ENCODE measurements around the gene SPRY4. TPM values are rescaled to one million over a fixed set of nuclear protein-coding genes. Genes with fewer than 3 reads are reported as not detected.
A peak's percentile ranks its signal among the peaks of the same experiment; 100 is the strongest.
"Not testable (repeated sequence)": the region's sequence is repeated elsewhere in the genome, so short reads cannot be mapped to it uniquely, and the experiment has no call there.

The SPRY4 gene
- total and polyA plus RNA-seq, 2 experiments from 2014 or later: 8.5 to 12.8 TPM

GRCh38 chr5:142363619-142363963, 38.8 kb upstream of the SPRY4 start:
- 91 to 97% methylated on average over 5 of the region's 5 CpGs for WGBS, 2 experiments (ENCODE audit: low coverage in 1 of 2, low lambda C conversion rate in 2 of 2, missing lambda C conversion rate in 2 of 2)

GRCh38 chr5:142362193-142362592, 37.4 kb upstream of the SPRY4 start:
- H2AFZ ChIP-seq; H3K36me3 ChIP-seq (ENCODE audit: low read depth); H3K79me2 ChIP-seq (ENCODE audit: insufficient read depth); H3K9ac ChIP-seq; in situ Hi-C loops (cut with MboI); H4K20me1 ChIP-seq (ENCODE audit: insufficient read depth); H3K9me3 ChIP-seq (ENCODE audit: low read depth); H3K27ac ChIP-seq; H3K4me3 ChIP-seq; H3K9me2 ChIP-seq (ENCODE audit: insufficient read depth); H3K27me3 ChIP-seq (replicated peaks; ENCODE audit: insufficient read depth); DNase-seq: not testable (repeated sequence)
- peaks cover 22% of the 10 kb centered on the region for H3K4me1 ChIP-seq (ENCODE audit: insufficient read depth)
- H3K4me2 ChIP-seq (ENCODE audit: unreplicated experiment): peak overlapping the region; percentile 38
- peaks cover 16% of the 10 kb centered on the region; the same call in 1 of the 2 replicates for H3F3A ChIP-seq (ENCODE audit: insufficient read depth)
- 90 to 94% methylated on average over 11 of the region's 11 CpGs for WGBS, 2 experiments (ENCODE audit: low coverage in 1 of 2, low lambda C conversion rate in 2 of 2, missing lambda C conversion rate in 2 of 2)

More at GRCh38 chr5:142363619-142363963, 38.8 kb upstream of the SPRY4 start:
- Histone ChIP-seq H2AFZ (no peak overlapping the region), H3K4me3 (no peak overlapping the region), H3K4me2 (ENCODE audit: unreplicated experiment) (no peak overlapping the region), H3K9me3 (ENCODE audit: low read depth) (no peaks in the 10 kb centered on the region), H3K36me3 (ENCODE audit: low read depth) (no peaks in the 10 kb centered on the region), H3K27ac (no peak overlapping the region), H3F3A (ENCODE audit: insufficient read depth) (peaks cover 8% of the 10 kb centered on the region; the same call in 1 of the 2 replicates), H4K20me1 (ENCODE audit: insufficient read depth) (no peaks in the 10 kb centered on the region), H3K79me2 (ENCODE audit: insufficient read depth) (no peaks in the 10 kb centered on the region), H3K27me3 (replicated peaks; ENCODE audit: insufficient read depth) (no peaks in the 10 kb centered on the region), H3K9ac (no peak overlapping the region), H3K9me2 (ENCODE audit: insufficient read depth) (no peaks in the 10 kb centered on the region), H3K4me1 (ENCODE audit: insufficient read depth) (peaks cover 14% of the 10 kb centered on the region)
- in situ Hi-C loops (cut with MboI): no loop called here
- DNase-seq: no peak
- TF ChIP-seq EZH2phosphoT487 (IDR thresholded peaks at IDR 0.05; ENCODE audit: insufficient read depth, low read depth) (no peak), EZH2 (IDR thresholded peaks at IDR 0.05; ENCODE audit: insufficient read depth, poor library complexity, severe bottlenecking) (no peak)

GRCh38 chr5:142360607-142361120, 35.8 kb upstream of the SPRY4 start:
- no peaks in the 10 kb centered on the region for H3K9me2 ChIP-seq (ENCODE audit: insufficient read depth)
- DNase-seq: peak; percentile 47
- no peak overlapping the region for H2AFZ ChIP-seq
- no peak overlapping the region for H3K9ac ChIP-seq
- no peak overlapping the region for H3K4me2 ChIP-seq (ENCODE audit: unreplicated experiment)
- H3K36me3 ChIP-seq (ENCODE audit: low read depth): no peaks in the 10 kb centered on the region
- H3K9me3 ChIP-seq (ENCODE audit: low read depth): no peaks in the 10 kb centered on the region
- H3K4me1 ChIP-seq (ENCODE audit: insufficient read depth): peaks cover 22% of the 10 kb centered on the region
- H4K20me1 ChIP-seq (ENCODE audit: insufficient read depth): no peaks in the 10 kb centered on the region
- no peak overlapping the region for H3K27ac ChIP-seq
- H3K4me3 ChIP-seq: no peak overlapping the region
- in situ Hi-C loops (cut with MboI): no loop called here
- no peaks in the 10 kb centered on the region for H3K79me2 ChIP-seq (ENCODE audit: insufficient read depth)
- WGBS, 2 experiments (ENCODE audit: low coverage in 1 of 2, low lambda C conversion rate in 2 of 2, missing lambda C conversion rate in 2 of 2): 56 to 58% methylated on average over 12 of the region's 12 CpGs
- no peak for TF ChIP-seq EZH2 (IDR thresholded peaks at IDR 0.05; ENCODE audit: insufficient read depth, poor library complexity, severe bottlenecking)
- no peak for TF ChIP-seq EZH2phosphoT487 (IDR thresholded peaks at IDR 0.05; ENCODE audit: insufficient read depth, low read depth)
- H3F3A ChIP-seq (ENCODE audit: insufficient read depth): peaks cover 26% of the 10 kb centered on the region
- no peaks in the 10 kb centered on the region for H3K27me3 ChIP-seq (replicated peaks; ENCODE audit: insufficient read depth)

- no peak overlapping the region for H3K27ac ChIP-seq
- H3K4me3 ChIP-seq: no peak overlapping the region
- H3K4me1 ChIP-seq (ENCODE audit: insufficient read depth): peaks cover 22% of the 10 kb centered on the region
- H2AFZ ChIP-seq: no peak overlapping the region
- in situ Hi-C loops (cut with MboI): no loop called here
- no peak for DNase-seq
- no peaks in the 10 kb centered on the region for H4K20me1 ChIP-seq (ENCODE audit: insufficient read depth)
- no peak overlapping the region for H3K9ac ChIP-seq
- no peak overlapping the region for H3K4me2 ChIP-seq (ENCODE audit: unreplicated experiment)
- 82 to 100% methylated on average over 1 of the region's 1 CpG for WGBS, 2 experiments (ENCODE audit: low coverage in 1 of 2, low lambda C conversion rate in 2 of 2, missing lambda C conversion rate in 2 of 2)
- H3K36me3 ChIP-seq (ENCODE audit: low read depth): no peaks in the 10 kb centered on the region
- peaks cover 27% of the 10 kb centered on the region for H3F3A ChIP-seq (ENCODE audit: insufficient read depth)
- no peaks in the 10 kb centered on the region for H3K9me2 ChIP-seq (ENCODE audit: insufficient read depth)
- no peaks in the 10 kb centered on the region for H3K9me3 ChIP-seq (ENCODE audit: low read depth)
- TF ChIP-seq EZH2 (IDR thresholded peaks at IDR 0.05; ENCODE audit: insufficient read depth, poor library complexity, severe bottlenecking) (no peak), EZH2phosphoT487 (IDR thresholded peaks at IDR 0.05; ENCODE audit: insufficient read depth, low read depth) (no peak)
- H3K27me3 ChIP-seq (replicated peaks; ENCODE audit: insufficient read depth): no peaks in the 10 kb centered on the region
- H3K79me2 ChIP-seq (ENCODE audit: insufficient read depth): no peaks in the 10 kb centered on the region
These were observed 35.3 kb upstream of the SPRY4 start for GRCh38 chr5:142360051-142360498.

- no peak overlapping the region for H3K4me3 ChIP-seq
- 95% methylated on average over 5 of the region's 5 CpGs for WGBS, 2 experiments (ENCODE audit: low coverage in 1 of 2, low lambda C conversion rate in 2 of 2, missing lambda C conversion rate in 2 of 2)
- DNase-seq: no peak
- H3K79me2 ChIP-seq (ENCODE audit: insufficient read depth): no peaks in the 10 kb centered on the region
- in situ Hi-C loops (cut with MboI): no loop called here
- no peaks in the 10 kb centered on the region for H3K36me3 ChIP-seq (ENCODE audit: low read depth)
- TF ChIP-seq EZH2phosphoT487 (IDR thresholded peaks at IDR 0.05; ENCODE audit: insufficient read depth, low read depth): no peak
- TF ChIP-seq EZH2 (IDR thresholded peaks at IDR 0.05; ENCODE audit: insufficient read depth, poor library complexity, severe bottlenecking): no peak
- H3K4me2 ChIP-seq (ENCODE audit: unreplicated experiment): no peak overlapping the region
- peaks cover 27% of the 10 kb centered on the region for H3F3A ChIP-seq (ENCODE audit: insufficient read depth)
- H3K9me3 ChIP-seq (ENCODE audit: low read depth): no peaks in the 10 kb centered on the region
- H4K20me1 ChIP-seq (ENCODE audit: insufficient read depth): no peaks in the 10 kb centered on the region
- H3K9me2 ChIP-seq (ENCODE audit: insufficient read depth): no peaks in the 10 kb centered on the region
- H3K27ac ChIP-seq: no peak overlapping the region
- H3K27me3 ChIP-seq (replicated peaks; ENCODE audit: insufficient read depth): no peaks in the 10 kb centered on the region
- H2AFZ ChIP-seq: no peak overlapping the region
- peaks cover 22% of the 10 kb centered on the region for H3K4me1 ChIP-seq (ENCODE audit: insufficient read depth)
- no peak overlapping the region for H3K9ac ChIP-seq
These were observed 33.8 kb upstream of the SPRY4 start for GRCh38 chr5:142358648-142359047.

Measured in GM23248 (cell line).